ENCODE data around the gene SART1.

Gene SART1

DNA sequence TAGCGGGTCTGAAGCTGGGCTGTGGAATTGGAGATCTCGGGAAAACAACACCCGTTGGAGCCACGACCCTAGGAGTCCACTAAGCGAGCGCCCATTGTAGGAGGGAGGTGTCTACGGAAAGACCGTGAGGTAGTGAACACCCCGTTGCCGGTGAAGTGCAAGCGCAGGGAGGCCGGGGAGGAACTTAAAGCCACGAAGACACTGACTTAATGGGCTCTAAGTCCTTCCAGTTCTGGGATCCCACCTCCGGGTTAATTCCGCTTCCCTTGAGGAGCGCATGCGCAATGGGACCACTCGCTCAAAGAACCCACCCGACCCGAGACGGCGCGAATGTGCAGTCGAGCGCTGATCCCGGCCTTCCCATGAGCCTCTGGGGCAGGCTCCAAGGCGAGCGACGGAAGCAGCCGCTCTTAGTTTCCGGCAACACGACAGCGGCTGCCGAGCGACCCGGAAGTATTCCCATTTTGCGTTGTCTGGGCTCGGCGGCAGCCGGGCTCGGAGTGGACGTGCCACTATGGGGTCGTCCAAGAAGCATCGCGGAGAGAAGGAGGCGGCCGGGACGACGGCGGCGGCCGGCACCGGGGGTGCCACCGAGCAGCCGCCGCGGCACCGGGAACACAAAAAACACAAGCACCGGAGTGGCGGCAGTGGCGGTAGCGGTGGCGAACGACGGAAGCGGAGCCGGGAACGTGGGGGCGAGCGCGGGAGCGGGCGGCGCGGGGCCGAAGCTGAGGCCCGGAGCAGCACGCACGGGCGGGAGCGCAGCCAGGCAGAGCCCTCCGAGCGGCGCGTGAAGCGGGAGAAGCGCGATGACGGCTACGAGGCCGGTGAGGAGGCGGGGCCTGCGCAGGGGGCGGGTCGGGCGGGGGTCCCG, at the start of gene SART1:
Gene SART1 (plus strand): TSS at position 468 of the 874 bp plus-strand sequence. CDS start 47 bp downstream, at position 515.
- DNase-seq (ENCODE audit: low read depth in 2 of 2), result peak; percentile 96 to 97

DNA sequence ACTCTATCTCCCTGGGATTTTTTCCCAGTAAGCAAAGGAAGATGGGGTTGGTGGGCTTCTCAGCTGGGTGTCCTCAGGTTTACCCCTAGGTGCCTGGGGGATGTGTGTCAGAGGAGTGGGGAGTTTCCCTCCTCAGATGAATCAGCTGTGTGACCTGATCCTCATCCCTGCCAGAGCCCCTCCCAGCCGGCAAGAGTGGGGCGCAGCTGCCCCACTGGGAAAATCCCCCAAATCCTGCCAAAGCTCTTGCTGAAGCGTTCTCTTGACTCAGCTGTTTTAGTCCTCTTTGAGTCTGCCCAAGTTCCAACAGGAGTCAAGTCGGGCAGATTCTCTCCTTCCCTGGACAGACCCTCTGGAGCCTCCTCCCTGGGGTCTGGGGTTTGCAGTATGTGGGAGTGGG, 48.7 kb upstream of the SART1 start:
- DNase-seq (ENCODE audit: low read depth in 2 of 2), result no peak

GRCh38 chr11:65915101-65915820, 46.3 kb upstream of the SART1 start:
- DNase-seq (ENCODE audit: low read depth in 2 of 2), result no peak

DNA sequence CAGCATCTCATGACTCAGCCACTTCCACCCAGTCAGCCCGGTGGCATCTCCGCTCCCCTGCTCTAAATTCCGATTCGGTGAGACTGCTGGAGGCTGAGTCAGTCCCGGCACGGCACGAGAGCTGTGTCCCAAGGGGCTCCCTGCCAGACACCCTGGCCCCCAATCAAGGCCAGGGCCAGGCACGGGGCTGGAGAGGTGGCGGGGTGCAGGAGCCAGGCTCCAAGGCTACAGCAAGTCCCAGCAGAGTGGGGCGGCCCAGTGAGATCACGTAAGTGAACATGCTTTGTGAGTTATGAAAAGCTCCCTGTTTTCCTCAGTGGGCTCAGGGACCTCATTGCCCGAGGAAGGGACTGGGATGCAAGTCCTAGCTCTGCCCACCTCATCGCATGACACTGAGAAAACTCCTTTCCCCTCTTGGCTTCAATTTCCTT, 45.7 kb upstream of the SART1 start:
- DNase-seq (ENCODE audit: low read depth in 2 of 2), result peak; percentile 93 to 94

DNA sequence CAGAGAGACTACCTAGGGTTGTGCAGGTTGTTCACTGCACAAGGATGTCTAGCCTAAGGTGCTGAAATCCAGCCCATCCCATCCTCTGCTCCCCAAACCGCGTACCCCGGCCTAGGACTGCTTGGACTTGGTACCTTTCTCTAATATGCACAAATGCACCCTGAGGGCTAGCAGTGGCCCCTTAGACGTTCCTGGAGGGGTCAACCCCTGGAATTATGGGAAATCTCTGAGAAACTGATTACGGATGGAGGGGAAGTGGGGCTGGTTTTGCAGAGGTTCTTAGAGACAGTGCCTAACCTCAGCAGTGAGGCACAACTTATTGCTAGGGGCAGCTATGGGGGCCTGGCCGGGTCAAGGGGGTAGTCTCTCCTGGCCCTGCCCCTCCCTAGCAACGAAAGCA, 45.1 kb upstream of the SART1 start:
- DNase-seq (ENCODE audit: low read depth in 2 of 2), result no peak

GRCh38 chr11:65917077-65917433, 44.5 kb upstream of the SART1 start:
- no peak for DNase-seq (ENCODE audit: low read depth in 2 of 2)

GRCh38 chr11:65917434-65918210, 43.9 kb upstream of the SART1 start:
- no peak for DNase-seq (ENCODE audit: low read depth in 2 of 2)

DNA sequence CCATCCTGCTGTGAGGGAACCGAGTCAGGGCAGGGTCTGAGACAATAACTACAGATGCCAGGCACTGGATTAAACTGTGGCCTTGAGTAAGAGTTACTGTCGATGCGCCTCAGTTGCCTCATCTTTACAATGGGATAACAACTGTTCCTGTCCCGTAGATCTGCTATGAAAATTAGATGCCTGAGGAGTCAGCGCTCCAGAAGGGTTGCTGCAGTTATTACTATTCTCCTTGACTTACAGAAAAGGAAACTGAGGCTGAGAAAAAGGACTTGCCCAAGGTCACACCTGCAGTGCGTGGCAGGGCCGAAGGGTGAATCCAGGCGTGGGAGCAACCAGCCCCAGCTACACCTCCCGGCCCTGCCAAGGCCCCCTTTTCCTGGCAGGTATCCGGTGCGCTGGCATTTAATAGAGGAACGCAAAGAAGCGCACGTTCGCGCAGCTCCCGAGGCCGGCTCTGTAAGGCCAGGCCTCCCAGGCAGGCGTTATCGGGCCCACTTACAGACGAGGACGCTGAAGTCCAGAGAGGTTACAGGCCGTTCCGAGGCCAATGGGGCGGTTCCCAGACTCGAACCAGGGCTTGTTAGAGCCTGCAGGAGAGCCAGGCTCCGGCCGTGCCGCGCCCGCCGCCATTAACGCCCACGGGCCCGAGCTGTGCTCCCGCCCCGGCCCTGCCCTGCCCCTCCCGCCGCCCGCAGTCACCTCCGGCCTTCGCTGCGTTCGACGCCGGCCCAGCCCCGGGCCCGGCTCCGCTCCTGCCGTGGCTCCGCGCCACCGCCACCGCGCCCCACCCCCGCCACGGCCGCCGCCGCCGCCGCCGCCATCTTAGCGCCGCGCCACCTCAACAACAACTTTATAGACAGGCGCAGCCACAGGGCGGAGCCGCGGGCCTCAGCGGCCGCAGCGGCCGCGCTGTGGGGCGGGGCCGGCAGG, 43.1 kb upstream of the SART1 start, which contains the start of gene C11orf68:
Gene C11orf68 (minus strand): TSS at position 852 of the 930 bp plus-strand sequence. CDS start 31 bp downstream, at position 821.
- no peak for DNase-seq (ENCODE audit: low read depth in 2 of 2)

GRCh38 chr11:65919141-65919572, 42.4 kb upstream of the SART1 start, which contains the start of gene DRAP1:
Gene DRAP1 (plus strand): TSS chr11:65919426. CDS start chr11:65919502, 76 bp downstream.
- peak; percentile 97 to 98 for DNase-seq (ENCODE audit: low read depth in 2 of 2)

DNA sequence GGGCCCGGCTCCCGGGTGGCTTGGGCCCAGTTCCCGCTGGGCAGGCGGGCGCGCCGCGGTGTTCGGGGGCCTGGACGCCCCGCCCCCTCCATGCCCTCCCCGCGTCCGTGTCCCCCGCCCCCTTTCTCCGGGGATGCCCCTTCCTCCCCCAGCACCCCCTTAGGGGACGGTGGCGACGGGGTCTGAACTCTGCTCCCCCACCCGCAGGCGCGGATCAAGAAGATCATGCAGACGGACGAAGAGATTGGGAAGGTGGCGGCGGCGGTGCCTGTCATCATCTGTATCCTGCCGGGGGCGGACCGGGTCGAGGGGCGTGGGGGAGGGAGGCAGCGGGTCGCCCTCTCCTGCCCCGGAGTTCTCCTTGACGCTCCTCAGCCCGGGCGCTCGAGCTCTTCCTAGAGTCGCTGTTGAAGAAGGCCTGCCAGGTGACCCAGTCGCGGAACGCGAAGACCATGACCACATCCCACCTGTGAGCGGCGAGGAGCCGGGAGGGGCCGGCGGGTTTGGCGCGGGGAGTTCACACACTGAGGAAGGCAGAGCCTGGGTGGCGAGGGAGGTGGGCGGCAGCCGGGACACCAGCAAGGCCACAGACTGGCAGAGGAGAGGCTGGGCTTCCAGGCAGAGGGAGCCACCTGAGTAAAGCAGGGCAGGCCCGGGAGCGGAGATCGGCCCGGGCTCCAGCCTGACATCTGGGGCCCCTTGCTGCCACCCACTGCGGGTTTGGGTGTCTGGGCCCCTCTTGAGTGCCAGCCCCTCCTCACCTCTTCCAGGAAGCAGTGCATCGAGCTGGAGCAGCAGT, 41.8 kb upstream of the SART1 start:
- no peak for DNase-seq (ENCODE audit: low read depth in 2 of 2)

DNA sequence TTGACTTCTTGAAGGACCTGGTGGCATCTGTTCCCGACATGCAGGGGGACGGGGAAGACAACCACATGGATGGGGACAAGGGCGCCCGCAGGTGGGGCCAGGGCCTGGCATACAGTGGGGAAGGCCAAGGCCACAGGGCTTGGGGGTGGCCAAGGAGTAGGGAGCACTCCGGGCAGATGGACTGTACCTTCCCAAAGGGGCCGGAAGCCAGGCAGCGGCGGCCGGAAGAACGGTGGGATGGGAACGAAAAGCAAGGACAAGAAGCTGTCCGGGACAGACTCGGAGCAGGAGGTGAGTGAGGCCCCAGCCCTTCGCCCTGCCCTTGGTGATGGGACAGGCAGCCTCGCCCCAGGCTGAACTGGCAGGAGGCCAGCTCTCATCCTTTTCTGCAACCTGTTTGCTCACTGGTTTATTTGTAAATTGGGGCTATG, 41.1 kb upstream of the SART1 start:
- DNase-seq (ENCODE audit: low read depth in 2 of 2), result no peak

GRCh38 chr11:65921033-65921555, 40.4 kb upstream of the SART1 start:
- DNase-seq (ENCODE audit: low read depth in 2 of 2), result no peak

DNA sequence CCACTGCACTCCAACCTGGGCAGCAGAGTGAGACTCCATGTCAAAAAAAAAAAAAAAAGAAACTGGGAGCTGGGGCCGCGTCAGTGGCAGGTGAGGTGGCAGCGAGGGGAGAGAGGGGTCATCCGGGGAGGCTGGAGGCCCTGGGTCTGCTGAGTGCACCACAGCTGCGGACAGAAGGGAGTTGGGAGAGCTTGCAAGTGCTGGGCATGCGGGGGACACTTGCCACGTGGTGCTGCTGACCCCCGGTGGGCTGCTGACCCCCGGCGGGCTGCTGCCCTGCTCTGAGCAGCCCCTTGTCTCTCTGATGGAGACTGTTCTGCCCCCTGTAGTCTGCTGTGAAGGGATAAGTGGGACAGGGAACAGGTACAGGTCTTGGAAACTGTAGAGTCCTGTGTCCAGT, 39.7 kb upstream of the SART1 start:
- DNase-seq (ENCODE audit: low read depth in 2 of 2), result no peak

- no peak for DNase-seq (ENCODE audit: low read depth in 2 of 2)
Measured at GRCh38 chr11:65922565-65922964, 39.0 kb upstream of the SART1 start.

DNA sequence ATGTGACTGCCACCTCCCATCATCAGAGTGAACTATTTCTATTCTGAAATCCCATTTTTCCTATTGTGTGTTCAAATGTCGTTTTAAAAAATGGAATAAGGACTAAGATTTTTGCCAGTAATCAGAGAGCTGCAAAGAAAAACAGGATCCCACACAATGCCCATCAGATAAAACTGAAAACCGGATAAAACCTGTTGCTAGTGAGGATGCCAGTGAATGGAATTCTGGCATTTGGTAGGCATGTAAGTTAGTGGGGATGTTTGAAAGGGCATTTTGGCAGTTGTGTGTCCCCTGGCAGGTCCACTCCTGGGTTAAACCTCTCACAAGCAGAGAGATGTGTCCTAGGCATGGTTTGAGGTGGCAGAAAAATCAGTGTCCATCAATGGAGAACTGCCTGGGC, 36.1 kb upstream of the SART1 start:
- no peak for DNase-seq (ENCODE audit: low read depth in 2 of 2)

- no peak for DNase-seq (ENCODE audit: low read depth in 2 of 2)
Measured at GRCh38 chr11:65927904-65928397, 33.6 kb upstream of the SART1 start.

DNA sequence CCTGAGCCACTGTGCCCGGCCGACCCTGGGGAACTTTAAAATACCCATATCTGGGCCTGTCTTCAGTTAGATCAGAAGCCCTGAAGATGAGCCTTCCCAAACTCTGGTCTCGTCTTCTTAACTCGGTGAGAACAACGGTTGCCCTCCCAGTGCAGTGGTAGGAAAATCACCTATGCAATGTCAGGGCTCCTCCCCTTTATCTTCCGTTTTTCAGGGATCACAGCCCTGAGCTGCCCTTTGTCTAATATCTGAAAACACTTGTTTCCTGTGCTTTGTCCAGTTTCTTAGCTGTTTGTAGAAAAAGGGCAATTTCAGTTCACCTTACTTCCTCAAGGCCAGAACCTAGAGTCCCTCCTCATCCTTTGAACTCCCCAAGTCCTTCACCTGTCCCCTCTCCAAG, 32.9 kb upstream of the SART1 start:
- no peak for DNase-seq (ENCODE audit: low read depth in 2 of 2)

DNA sequence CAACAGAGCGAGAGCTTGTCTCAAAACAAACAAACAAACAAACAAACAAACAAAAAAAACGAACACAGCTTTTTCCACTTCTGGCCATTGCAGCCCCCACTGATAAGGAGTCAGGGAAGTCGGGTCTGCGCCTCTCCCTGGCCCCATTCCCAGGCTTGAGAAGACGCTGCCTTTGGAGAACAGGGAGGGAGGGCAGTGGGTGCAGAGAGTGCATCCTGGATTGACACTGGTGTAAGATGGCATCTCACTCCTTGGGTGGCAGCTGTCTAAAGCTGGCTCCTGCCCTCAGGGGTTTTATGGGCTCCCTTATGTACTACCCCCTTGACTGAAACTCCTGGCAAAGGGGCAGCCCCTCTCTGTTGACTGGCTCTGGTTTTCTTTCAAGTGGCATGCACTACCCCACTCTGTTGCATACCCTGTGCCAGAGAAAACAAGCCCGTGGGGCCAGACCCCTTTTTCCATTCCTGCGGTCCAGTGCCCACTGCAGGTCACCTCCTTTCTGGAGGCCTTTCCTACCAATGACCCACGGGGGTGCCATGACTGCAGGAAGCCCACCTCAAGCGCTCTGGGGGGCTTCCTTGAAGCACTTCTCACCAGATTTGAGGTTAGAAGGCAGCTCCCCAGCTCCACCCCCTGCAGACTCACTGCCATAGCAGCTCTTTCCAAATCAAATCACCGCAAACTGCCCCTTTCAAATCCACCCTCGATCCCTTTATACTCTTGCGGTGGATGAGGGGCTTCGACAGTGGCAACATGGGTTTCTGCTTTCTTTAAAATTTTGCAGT, 29.6 kb upstream of the SART1 start:
- no peak for DNase-seq (ENCODE audit: low read depth in 2 of 2)

- DNase-seq (ENCODE audit: low read depth in 2 of 2), result no peak
Measured at GRCh38 chr11:65932558-65932919, 29.0 kb upstream of the SART1 start.
